PFSK-1 (cell line): Measurements from ENCODE around the gene CLCF1.

Experiments used
- FOXP2 ChIP-seq: optimal IDR thresholded peaks from 2 replicates; pipeline ENCODE3; 2011; ENCODE audit warnings: borderline replicate concordance, control low read depth, inconsistent platforms; ENCODE audit not compliant: insufficient read depth; ENCODE audit errors: extremely low read length, extremely low read depth
- POLR2AphosphoS5 ChIP-seq: IDR thresholded peaks from 2 replicates; pipeline ENCODE4 v1.6.1; 2012; ENCODE audit warnings: low read depth, mild to moderate bottlenecking, control low read depth, low read length, moderate library complexity
- REST ChIP-seq, 2 experiments: IDR thresholded peaks; 2 replicates each; pipeline versions ENCODE4 v1.6.1 to v1.8.0; 2011 to 2012; ENCODE audit warnings: low read depth in 2 of 2, low read length in 2 of 2, control low read depth in 1 of 2, inconsistent platforms in 1 of 2, mild to moderate bottlenecking in 1 of 2, moderate library complexity in 1 of 2; ENCODE audit not compliant: insufficient read depth in 1 of 2
- SIN3A ChIP-seq: IDR thresholded peaks from 2 replicates; pipeline ENCODE4 v1.6.1; 2012; ENCODE audit warnings: mild to moderate bottlenecking, low read length, moderate library complexity, borderline replicate concordance; ENCODE audit not compliant: insufficient read depth
- TAF1 ChIP-seq: IDR thresholded peaks from 2 replicates; pipeline ENCODE4 v1.6.1; 2012; ENCODE audit warnings: low read length, control low read depth, borderline replicate concordance; ENCODE audit not compliant: insufficient read depth

- TF ChIP-seq POLR2AphosphoS5 (no peak), REST (IDR thresholded peaks at IDR 0.05; ENCODE audit: insufficient read depth in 1 of 2, low read depth in 2 of 2, low read length in 2 of 2) (no peak), TAF1 (no peak), SIN3A (no peak), FOXP2 (no peak)
Observed at GRCh38 chr11:67410369-67410831, 37.0 kb upstream of the CLCF1 start.
